ENCODE measurements around the gene BBS7.

BBS7 gene, protein sequence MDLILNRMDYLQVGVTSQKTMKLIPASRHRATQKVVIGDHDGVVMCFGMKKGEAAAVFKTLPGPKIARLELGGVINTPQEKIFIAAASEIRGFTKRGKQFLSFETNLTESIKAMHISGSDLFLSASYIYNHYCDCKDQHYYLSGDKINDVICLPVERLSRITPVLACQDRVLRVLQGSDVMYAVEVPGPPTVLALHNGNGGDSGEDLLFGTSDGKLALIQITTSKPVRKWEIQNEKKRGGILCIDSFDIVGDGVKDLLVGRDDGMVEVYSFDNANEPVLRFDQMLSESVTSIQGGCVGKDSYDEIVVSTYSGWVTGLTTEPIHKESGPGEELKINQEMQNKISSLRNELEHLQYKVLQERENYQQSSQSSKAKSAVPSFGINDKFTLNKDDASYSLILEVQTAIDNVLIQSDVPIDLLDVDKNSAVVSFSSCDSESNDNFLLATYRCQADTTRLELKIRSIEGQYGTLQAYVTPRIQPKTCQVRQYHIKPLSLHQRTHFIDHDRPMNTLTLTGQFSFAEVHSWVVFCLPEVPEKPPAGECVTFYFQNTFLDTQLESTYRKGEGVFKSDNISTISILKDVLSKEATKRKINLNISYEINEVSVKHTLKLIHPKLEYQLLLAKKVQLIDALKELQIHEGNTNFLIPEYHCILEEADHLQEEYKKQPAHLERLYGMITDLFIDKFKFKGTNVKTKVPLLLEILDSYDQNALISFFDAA

DNA sequence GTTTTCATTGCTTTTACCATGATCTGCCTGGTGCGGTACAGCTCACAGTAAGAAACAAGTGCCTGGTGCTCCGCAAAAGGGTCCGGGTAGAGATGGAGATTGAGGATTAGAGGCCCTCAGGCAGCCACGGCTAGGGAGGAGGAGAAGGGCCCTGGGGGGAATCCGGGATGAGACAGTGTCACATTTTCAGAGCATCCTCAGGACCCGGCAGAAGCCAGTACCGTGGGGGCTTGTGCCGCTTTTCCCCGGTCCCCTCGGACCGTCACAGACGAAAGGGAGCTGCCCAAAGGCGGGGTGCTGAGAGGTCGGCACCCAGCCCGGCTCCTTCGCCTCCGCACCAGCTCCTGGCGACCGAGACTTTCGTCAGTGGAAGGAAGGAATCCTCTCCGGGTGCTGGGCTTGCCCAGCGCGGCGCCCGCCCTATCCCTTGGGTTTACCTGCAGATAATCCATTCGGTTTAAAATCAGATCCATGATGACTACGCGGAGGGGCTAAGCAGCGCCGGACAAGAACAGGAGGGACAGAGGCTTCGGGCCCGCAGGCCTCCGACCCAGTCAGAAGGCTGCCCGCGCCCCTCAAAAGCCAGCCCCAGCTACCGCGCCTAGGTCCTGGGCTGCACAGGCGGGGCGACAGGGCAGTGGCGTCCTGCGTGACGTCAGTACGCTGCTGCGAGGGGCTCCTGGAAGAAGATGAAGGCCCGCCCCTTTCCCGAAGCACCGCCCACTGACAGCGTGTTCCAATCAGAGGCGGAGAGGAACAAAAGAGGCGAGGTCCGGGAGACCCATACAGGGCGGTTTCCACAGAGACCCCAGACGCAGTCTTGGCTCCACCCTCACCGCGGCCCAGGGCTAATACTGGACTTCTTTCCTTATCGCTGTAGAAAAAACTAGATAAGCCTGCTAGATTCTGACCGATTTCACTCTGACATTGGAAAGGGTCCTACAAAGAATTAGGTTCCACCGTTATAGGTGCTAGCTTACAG is at the start of gene BBS7:
Gene BBS7, minus strand, starts transcription at position 634 of the 982 bp plus-strand sequence. Its CDS starts 161 bp downstream, at position 473.
- peak; percentile 86 to 92 for DNase-seq (ENCODE audit: low read depth in 1 of 2, low spot score in 1 of 2)

DNA sequence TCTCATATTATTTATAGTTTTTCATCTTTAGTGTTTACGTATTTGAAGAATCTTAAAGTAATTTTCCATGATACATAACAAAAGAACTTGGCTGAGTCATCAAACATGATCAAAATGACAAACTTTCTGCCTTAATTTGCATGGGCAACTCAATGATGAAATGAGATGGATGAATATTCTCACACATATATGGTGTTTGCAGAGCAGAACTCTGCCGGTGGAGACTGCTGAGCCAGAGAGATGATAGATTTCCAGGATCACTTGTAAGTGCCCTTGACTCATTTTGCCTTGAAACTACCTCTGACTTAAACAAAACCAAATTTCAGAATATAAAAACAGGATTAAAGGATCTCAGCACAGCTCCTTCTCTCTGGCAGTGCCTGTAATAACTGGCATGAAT is 43.4 kb upstream of the BBS7 start:
- DNase-seq (ENCODE audit: low read depth in 1 of 2, low spot score in 1 of 2): no peak

DNA sequence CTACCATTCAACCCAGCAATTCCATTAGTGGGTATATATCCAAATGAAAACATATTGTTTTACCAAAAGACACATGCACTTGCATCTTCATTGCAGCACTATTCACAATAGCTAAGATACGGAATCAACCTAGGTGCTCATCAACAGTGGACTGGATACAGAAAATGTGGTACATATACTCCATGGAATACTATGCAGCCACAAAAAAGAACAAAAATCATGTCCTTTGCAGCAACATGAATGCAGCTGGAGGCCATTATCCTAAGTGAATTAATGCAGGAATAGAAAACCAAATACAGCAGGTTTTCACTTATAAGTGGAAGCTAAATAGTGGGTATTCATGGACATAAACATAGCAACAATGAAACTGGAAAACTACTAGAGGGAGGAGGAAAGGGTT is 38.1 kb upstream of the BBS7 start:
- DNase-seq (ENCODE audit: low read depth in 1 of 2, low spot score in 1 of 2): no peak

DNA sequence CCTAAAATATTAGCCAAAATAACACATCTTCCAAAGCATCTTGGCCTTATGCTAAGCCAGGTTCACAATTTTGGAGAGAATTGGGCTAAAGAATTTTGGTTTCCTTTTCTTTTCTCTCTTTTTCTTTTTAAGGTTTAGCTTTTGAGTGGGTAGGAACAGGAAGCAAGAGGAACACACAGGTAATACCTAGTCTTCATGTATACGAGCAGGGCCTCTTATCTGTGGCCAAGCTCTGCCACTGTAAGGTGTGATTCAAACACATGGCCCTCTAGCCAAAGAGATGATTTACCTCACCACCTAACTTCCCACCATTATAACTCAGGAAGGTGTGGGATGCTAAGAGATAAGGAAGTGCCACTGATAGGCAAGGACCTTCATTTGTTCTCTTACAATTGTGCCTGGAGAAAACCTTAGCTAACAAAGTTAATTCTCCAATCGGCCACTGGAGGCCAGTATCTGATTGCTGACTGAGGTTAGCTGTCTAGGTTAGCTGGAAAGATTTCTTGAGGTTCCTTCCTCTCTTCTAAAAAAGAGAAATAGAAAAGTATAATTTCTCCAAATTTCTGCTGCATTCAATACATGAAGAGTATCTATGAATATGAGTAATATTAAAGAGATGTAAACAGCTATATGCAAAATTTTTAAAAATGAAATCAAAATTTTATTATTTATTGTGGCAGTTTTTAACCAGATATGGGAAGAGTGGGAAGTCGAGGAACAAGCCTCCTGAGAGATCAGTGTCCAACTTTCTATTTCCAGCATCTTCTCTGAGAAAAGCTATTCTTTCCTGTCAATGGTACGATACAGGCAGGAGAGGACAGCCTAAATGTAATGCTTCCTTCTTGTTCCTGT is 30.1 kb upstream of the BBS7 start:
- no peak for DNase-seq (ENCODE audit: low read depth in 1 of 2, low spot score in 1 of 2)

DNA sequence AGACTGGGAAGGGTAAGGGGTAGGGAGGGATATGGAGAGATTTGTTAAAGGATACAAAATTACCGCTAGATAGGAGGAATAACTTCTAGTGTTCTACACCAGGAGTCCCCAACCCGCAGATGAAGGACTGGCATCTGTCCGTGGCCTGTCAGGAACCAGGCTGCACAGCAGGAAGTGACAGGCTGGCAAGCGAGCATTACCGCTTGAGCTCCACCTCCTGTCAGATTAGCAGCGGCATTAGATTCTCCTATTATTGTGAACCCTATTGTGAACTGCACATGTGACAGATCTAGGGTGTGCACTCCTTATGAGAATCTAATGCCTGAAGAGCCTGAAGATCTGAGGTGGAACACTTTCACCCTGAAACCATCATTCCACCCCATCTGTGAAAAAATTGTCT is 27.9 kb upstream of the BBS7 start:
- DNase-seq (ENCODE audit: low read depth in 1 of 2, low spot score in 1 of 2): peak in 1 of 2 donors; percentile 7

DNA sequence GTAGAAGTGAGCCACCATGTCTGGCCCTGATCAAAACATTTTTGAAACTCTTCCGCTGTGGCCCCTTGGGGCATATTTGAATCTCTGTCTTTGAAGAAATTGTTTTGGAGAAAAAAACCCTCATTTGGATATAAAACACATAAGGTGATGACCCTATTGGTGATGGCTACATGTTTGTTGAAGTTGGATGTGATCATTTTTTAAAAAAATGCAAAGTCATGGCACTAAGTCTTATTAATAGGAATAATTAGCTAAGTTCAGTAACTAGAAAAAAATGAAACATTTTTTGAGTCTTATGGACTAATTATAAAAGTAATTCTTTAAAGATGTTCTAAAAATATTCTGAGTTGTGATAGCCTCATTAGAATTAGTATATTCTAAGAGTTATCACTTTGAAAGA is 17.9 kb upstream of the BBS7 start:
- DNase-seq (ENCODE audit: low read depth in 1 of 2, low spot score in 1 of 2): no peak

DNA sequence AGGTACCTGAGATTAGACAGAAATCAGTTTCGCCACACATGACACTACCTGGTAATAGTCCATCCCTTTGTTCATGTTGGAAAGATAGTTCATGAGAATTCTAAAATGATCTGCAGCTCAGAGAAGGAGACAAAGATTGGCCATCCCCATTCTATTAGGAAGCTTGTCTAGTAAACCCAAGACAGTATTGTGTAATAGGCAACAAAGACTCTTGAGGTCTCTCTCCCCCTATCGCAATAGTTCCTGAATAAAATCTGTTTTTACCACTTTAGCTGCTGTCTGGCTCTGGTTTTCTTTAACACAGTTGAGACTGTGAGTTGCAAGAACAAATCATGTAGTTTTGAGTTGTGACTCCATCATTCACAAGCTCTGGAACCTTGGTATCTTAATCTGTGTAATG is 14.8 kb upstream of the BBS7 start:
- DNase-seq (ENCODE audit: low read depth in 1 of 2, low spot score in 1 of 2): no peak

DNA sequence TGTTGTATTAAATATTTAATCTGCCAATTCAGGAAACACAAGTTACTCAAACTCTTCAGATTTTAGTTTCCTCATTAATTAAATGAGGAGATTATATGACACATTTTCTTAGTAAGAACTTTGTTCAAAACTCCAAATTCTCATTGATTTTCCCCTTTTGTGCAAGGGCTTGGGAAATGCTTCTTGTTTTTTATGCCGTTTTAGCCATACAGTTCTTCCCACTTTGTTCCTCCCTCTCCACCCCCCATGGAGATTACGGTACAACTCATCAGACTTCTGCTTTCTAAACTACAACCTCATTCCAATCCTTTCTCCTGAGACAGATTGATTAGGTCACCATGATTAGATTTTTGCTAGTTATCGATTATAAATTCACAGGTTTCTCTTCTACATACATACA is 10.9 kb upstream of the BBS7 start:
- no peak for DNase-seq (ENCODE audit: low read depth in 1 of 2, low spot score in 1 of 2)

DNA sequence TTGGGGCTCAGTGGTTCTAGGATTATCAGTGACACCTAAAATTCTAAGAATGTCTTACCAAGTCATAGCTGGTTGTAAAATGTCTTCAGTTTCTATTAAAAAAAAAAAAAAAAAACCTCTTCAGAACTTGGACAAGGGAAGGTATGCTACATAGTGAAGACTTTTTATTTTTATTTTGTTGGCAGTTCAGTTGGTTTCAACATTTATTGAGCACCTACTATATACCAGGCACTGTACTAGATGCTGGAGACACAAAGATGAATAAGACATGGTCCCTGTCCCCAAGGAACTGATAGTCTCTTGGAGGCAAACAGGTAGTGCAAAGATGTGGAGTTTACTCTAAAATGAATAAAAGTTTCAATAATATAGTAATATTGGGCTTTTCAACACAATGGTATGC is 8.9 kb upstream of the BBS7 start:
- no peak for DNase-seq (ENCODE audit: low read depth in 1 of 2, low spot score in 1 of 2)

DNA sequence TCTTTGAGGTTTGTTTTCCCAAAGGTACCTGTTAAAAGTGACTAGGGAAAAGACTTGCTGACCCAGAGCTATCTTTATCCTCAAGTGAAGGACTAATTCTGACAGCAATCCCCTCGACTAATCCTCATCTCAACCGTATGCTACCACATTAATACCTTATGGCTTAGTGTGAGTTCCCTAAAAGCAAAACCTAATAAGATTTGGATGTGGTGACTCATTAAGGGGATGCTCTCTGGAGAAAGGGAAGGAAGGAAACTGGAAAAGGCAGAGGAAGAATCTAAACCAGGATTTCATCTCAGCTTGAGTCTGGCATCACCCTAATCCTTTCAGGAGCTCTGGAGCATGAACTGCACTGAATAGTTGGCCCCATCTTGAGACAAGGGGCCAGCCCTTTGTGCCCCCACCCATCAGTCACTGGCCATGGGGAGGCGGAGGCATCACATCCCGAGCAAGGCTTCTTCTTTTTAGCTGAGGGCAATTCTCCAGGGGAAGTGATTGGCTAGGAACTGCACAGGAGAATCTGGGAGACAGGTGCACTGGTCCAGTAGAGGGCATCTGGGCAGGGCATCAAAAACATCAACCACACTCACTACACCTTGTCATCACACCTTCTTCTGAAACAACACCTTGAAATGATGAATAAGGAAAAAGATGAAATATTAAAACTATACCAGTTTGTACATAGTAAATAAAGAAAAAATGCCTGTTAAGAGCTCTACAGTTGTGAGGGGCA is 6.9 kb upstream of the BBS7 start:
- DNase-seq (ENCODE audit: low read depth in 1 of 2, low spot score in 1 of 2): no peak

DNA sequence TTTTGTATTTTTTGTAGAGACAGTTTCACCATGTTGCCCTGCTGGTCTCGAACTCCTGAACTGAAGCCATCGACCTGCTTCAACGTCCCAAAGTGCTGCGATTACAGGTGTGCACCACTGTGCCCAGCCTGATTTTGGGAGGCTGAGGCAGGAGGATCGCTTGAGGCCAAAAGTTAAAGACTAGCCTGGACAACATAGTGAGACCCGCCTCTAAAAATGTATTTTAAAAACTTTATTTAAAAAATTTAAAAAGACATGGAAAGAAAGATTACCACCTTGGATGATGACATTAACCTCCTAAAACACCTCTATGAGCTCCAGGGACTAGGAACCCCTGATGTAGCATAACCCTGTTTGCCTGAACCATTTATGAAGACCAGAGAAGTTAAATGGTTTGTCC is 5.8 kb upstream of the BBS7 start:
- DNase-seq (ENCODE audit: low read depth in 1 of 2, low spot score in 1 of 2): no peak

DNA sequence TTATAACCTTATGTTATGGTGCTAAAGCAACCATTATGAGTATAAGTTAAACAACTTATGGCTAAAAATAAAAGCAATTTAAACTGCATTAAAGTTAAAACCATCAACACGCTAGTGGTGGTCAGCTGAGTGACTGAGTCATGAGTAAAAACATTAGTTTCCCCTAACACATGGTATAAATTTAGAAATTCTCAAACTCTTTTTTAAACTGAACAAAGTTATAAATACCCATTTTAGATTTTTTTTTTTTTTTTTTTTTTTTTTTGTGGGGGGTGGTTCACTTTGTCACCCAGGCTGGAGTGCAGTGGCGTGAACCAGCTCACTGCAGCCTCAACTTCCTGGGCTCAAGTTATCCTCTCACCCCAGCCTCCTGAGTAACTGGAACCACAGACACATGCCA is 5.4 kb upstream of the BBS7 start:
- DNase-seq (ENCODE audit: low read depth in 1 of 2, low spot score in 1 of 2): no peak

DNA sequence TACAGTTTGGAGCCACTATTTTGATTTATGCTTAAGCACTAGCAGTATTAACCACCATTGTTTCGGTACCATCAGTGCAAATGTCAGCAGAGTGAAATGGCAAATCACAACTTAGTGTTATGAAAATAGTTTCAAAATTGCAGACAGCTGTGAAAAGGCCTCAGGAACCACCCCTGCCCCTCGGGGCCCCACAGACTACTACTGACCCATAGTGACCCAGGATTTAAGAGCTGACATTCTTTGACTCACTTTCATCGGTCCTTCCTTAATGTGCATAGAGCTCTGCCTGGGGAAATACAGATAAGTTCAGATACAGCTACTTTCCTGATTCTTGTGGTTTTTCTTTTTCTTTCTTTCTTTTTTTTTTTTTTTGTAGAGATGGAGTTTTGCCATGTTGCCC is 3.3 kb upstream of the BBS7 start:
- no peak for DNase-seq (ENCODE audit: low read depth in 1 of 2, low spot score in 1 of 2)

DNA sequence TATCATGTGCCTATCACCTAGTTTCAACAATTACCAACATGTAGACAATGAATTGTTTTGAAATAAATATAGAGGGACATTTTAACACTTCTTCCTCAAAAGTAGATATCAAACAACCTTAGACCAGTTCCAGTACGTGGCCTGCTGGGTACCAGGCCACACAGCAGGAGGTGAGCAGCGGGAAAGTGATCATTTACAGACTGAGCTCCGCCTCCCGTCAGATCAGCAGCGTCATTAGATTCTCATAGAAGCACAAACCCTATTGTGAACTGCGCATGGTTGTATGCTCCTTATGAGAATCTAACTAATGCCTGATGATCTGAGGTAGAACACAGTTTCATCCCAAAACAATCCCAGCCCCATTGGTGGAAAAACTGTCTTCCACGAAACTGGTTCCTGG is 6.5 kb downstream of the BBS7 start:
- no peak for DNase-seq (ENCODE audit: low read depth in 1 of 2, low spot score in 1 of 2)

DNA sequence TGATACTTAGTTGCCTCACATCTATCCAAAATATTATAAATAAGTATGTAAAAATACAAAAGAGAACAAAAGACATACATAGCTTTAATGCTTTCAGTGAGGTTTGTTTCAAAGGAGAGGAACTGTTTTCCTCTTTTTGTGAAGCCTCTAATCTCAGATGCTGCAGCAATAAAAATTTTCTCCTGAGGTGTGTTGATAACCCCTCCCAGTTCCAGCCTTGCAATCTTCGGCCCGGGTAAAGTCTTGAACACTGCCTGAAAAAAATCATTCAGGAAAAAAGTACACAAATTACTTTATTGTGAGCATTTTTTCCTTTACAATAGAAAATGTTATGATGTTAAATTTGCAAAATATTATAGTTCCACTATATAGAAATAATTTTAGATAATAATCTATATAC is 8.8 kb downstream of the BBS7 start:
- DNase-seq (ENCODE audit: low read depth in 1 of 2, low spot score in 1 of 2): no peak

DNA sequence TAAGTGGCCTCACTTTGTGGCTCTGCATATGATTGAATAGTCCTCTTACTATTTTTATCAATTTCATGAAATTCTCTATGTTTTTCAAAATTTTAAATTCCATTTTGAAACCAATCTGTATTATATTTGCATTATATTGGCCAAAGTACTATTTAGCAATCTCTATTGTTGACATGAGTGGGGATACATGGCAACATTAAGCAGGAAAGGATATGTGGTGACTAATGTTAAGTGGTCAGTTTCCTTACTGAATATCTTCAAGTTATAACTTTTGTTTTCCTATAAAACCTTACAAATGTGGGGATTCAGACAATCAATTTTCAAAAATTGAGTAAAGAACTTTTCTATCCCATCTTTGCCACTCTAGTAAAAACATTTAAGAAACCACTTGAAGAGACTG is 10.2 kb downstream of the BBS7 start:
- DNase-seq (ENCODE audit: low read depth in 1 of 2, low spot score in 1 of 2): no peak

DNA sequence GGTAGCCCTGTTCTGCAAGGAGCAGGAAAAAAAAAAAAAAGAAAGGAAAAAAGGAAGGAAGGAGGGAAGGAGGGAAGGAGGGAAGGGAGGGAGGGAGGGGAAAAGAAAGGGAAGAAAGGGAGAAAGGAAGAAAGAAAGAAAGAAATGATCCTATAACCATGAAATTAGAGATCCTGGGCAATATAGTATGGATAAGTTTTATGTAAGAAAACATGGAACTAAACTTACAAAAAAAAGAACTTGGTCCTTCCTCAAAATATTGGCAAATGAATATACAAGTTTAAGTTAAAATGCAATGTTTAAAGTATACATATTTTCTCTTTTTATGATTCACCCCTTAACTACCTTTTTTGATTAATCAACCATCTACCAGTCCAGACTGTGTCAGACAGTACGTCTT is 18.9 kb downstream of the BBS7 start:
- DNase-seq (ENCODE audit: low read depth in 1 of 2, low spot score in 1 of 2): no peak

DNA sequence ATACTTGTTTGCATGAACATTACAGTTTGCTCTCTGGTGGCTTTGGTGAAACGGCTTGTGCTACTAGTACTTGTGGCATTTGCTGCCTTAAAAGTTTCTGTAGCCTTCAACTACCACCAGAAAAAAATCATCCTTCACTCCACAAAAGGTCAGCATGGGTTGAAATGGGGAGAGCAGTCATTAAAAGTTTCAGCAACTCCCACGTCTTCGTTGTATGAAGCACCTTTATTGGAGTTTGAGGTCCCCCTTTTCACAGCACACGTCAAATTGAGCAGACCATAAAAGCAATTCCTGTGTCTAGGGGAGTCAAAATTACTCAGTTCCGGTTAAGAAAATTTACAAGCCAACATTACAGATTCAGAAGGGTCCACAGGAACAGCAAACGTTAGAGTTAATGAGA is 23.6 kb downstream of the BBS7 start:
- no peak for DNase-seq (ENCODE audit: low read depth in 1 of 2, low spot score in 1 of 2)

DNA sequence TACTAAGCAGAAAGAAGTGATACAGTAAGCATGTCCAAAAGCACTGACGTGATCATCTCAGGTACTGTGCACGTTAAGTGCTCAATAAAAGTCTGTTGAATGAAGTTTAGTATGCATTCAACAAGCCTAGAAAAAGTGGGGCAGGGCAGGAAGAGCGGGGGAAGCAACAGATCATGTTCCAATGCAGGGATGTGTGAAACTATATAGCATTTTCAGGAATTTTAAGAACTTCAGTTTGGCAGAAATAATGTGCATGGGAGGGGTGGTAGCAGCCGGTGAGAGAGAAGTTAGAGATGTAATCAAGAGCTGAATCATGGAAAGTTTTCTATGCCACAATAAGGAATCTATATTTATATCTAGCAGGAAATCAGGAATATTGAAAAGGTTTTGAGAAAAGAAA is 27.4 kb downstream of the BBS7 start:
- DNase-seq (ENCODE audit: low read depth in 1 of 2, low spot score in 1 of 2): no peak

DNA sequence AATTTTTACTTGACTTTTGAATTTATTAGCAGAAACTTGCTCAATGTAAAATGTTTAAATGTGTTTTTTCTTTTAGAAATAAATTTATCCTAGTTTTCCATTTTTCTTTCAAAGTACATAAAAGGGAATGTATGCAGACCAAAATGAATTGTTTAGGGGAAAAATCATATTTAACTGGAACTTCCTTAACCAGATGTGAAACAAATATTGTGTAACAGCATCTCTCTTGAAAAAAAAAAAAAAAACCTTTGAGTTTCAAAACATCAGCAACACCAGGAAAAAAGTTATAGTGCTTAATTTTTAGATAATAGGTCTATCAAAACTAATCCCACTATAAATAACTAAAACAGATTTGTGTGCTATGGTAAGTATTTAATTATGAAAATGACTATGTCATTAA is 32.1 kb downstream of the BBS7 start:
- no peak for DNase-seq (ENCODE audit: low read depth in 1 of 2, low spot score in 1 of 2)
